Osteoblast (primary cell): ENCODE data around the gene VAMP8. TPM values are rescaled to one million over a fixed set of nuclear protein-coding genes. Genes with fewer than 3 reads are reported as not detected.

Source experiments
- DNase-seq: peaks from one replicate; pipeline ENCODE4 v3.0.0; 2011; ENCODE audit warnings: low spot score, mixed read lengths; ENCODE audit not compliant: insufficient read length; ENCODE audit errors: missing footprints
- H2AFZ ChIP-seq: 2 replicates; pipeline ENCODE4 v1.6.0; 2011; ENCODE audit warnings: mild to moderate bottlenecking, low read length
- H3K27ac ChIP-seq: 2 replicates; pipeline ENCODE4 v1.5.1; 2011; ENCODE audit warnings: mild to moderate bottlenecking, low read depth, low read length, moderate library complexity
- H3K27me3 ChIP-seq: 2 replicates; pipeline ENCODE4 v1.6.0; 2012; ENCODE audit warnings: mild to moderate bottlenecking, control low read depth, inconsistent platforms, low read length, moderate library complexity; ENCODE audit not compliant: insufficient read depth
- H3K36me3 ChIP-seq: 2 replicates; pipeline ENCODE4 v1.5.1; 2011; ENCODE audit warnings: mild to moderate bottlenecking, low read length, control low read depth, moderate library complexity; ENCODE audit not compliant: insufficient read depth
- H3K4me1 ChIP-seq: 2 replicates; pipeline ENCODE4 v1.5.1; 2011; ENCODE audit warnings: mild to moderate bottlenecking, low read length, control low read depth, moderate library complexity; ENCODE audit not compliant: insufficient read depth
- H3K4me2 ChIP-seq: 2 replicates; pipeline ENCODE4 v1.6.0; 2011; ENCODE audit warnings: mild to moderate bottlenecking, low read length; ENCODE audit not compliant: insufficient read depth
- H3K4me3 ChIP-seq: fragments of 200-600 bp; sonication (generic); 3 replicates; pipeline ENCODE4 v1.5.1; 2012; ENCODE audit warnings: mild to moderate bottlenecking, low read length, inconsistent platforms; ENCODE audit not compliant: insufficient read depth
- H3K79me2 ChIP-seq: 2 replicates; pipeline ENCODE4 v1.6.0; 2012; ENCODE audit warnings: mild to moderate bottlenecking, low read length, control low read depth, inconsistent platforms; ENCODE audit not compliant: insufficient read depth
- H3K9me3 ChIP-seq: 2 replicates; pipeline ENCODE4 v1.5.1; 2011; ENCODE audit warnings: low read depth, low read length, control low read depth
- H4K20me1 ChIP-seq: 2 replicates; pipeline ENCODE4 v1.6.0; 2012; ENCODE audit warnings: mild to moderate bottlenecking, low read length, control low read depth; ENCODE audit not compliant: insufficient read depth
- total RNA-seq: library from RNA; depleted of rRNA; stranded (reverse); fragments of >200 nt; gene quantifications from 2 replicates; pipeline ENCODE4 v1.2.3, GENCODE V29; 2012
- TF ChIP-seq, protein P1 (sequence below): IDR thresholded peaks from 2 replicates; pipeline ENCODE4 v1.5.1; 2011; ENCODE audit warnings: mild to moderate bottlenecking, low read depth, low read length, moderate library complexity; ENCODE audit errors: extremely low read depth

The VAMP8 gene
- total RNA-seq, 1 donor = 2.5 TPM

DNA sequence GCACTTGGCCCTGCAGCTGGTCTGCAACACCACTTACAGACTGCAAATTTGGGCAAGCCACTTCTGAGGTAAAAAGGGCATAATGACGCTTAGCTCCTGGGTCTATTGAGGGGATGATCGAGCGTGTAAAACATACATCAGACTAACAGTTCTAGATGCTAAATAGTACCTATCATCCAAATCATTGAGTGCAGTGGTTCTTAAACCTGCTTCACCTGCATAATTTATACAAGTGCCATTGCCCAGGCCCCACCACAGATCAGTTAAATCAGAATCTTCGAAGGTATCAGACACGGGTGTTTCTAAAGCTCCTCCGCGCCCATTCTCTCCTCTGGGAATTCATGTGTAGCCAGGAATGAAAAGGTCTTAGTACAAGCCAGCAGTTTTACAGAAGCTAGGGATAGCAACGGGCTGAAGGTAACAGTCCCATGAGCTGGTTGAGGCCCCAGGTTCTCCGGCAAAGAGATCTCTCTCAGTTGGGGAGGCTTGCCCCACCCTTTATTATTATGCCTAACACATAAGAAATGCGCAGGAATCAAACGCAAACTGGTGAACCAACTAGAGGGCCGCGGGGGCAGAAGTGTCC, 17.4 kb downstream of the VAMP8 start:
- peak overlapping the region; percentile 82 for H3K4me3 ChIP-seq
- no peaks in the 10 kb centered on the region for H3K9me3 ChIP-seq
- H2AFZ ChIP-seq = peak overlapping the region; percentile 79
- H3K4me2 ChIP-seq = peak overlapping the region; percentile 95
- H4K20me1 ChIP-seq = peaks cover 16% of the 10 kb centered on the region
- no peak for DNase-seq
- H3K4me1 ChIP-seq = peaks cover 40% of the 10 kb centered on the region
- peak overlapping the region; percentile 78 for H3K27ac ChIP-seq
- H3K36me3 ChIP-seq = peaks cover 29% of the 10 kb centered on the region
- peaks cover 53% of the 10 kb centered on the region for H3K79me2 ChIP-seq
- TF ChIP-seq, protein P1, sequence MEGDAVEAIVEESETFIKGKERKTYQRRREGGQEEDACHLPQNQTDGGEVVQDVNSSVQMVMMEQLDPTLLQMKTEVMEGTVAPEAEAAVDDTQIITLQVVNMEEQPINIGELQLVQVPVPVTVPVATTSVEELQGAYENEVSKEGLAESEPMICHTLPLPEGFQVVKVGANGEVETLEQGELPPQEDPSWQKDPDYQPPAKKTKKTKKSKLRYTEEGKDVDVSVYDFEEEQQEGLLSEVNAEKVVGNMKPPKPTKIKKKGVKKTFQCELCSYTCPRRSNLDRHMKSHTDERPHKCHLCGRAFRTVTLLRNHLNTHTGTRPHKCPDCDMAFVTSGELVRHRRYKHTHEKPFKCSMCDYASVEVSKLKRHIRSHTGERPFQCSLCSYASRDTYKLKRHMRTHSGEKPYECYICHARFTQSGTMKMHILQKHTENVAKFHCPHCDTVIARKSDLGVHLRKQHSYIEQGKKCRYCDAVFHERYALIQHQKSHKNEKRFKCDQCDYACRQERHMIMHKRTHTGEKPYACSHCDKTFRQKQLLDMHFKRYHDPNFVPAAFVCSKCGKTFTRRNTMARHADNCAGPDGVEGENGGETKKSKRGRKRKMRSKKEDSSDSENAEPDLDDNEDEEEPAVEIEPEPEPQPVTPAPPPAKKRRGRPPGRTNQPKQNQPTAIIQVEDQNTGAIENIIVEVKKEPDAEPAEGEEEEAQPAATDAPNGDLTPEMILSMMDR = no peak
- H3K27me3 ChIP-seq = no peaks in the 10 kb centered on the region

DNA sequence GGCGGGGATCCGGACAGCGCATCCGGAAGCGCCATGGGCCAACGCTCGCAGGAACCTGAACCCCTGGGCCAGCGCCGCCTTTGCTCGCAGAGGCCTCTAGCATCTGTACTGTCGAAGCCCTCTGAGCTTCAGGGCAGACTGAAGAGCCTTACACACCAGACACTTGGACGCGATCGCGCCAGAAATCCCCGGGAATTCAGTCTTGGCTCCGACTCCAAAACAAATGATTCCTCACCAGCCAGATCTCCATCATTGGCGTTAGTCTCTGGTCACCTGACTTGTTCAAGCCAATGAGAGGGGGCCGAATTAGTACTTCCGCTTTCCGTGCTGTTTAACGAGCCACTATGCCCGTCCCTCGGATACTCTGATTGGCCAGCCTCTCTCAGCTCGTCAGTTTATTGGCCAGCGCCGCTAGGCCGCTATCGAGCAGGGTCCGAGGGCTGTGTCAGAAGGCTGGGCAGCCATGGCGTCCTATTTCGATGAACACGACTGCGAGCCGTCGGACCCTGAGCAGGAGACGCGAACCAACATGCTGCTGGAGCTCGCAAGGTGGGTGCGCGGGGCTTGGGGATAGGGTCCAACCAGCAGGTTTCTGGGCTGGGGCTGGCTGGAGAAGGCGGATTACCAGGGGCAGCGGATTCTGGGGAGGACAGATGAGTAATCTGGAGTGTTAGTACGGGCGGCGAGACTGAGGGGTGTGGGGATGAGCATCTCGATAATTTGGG, 18.1 kb downstream of the VAMP8 start, which contains the start of gene RNF181:
Gene RNF181, plus strand, starts transcription at position 445 of the 725 bp plus-strand sequence. Its CDS starts 19 bp downstream, at position 464.
- Histone ChIP-seq H3K36me3 (peaks cover 29% of the 10 kb centered on the region), H3K27me3 (no peaks in the 10 kb centered on the region), H4K20me1 (peaks cover 12% of the 10 kb centered on the region), H3K27ac (peak within 1 kb of the TSS; percentile 78), H3K4me3 (peak within 1 kb of the TSS; percentile 82), H3K9me3 (no peaks in the 10 kb centered on the region), H3K4me1 (peaks cover 34% of the 10 kb centered on the region), H3K4me2 (peak within 1 kb of the TSS; percentile 95), H3K79me2 (peaks cover 53% of the 10 kb centered on the region), H2AFZ (peak within 1 kb of the TSS; percentile 79)
- DNase-seq = peak; percentile 99
- TF ChIP-seq, protein P1 = no peak

DNA sequence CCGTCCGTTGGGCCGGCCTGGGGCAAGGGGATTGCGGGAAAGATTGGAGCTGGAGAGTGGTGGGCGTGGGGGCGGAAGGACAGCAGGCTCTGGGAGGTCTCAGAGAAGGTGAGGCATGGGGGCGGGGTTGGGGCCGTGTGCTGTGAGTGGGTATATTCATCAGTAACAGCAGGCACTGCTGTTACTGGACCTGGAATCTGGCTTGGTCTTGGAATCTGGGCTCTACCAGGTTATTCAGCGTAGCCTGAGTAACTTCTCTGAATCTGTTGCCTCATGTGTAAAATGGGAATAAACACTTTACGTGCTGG, 18.6 kb downstream of the VAMP8 start:
- Histone ChIP-seq H3K4me2 (peak overlapping the region; percentile 95), H3K27me3 (no peaks in the 10 kb centered on the region), H3K4me1 (peaks cover 29% of the 10 kb centered on the region), H3K27ac (peak overlapping the region; percentile 78), H3K36me3 (peaks cover 29% of the 10 kb centered on the region), H4K20me1 (peaks cover 12% of the 10 kb centered on the region), H3K9me3 (no peaks in the 10 kb centered on the region), H3K79me2 (peaks cover 53% of the 10 kb centered on the region), H2AFZ (peak overlapping the region; percentile 79), H3K4me3 (peak overlapping the region; percentile 82)
- peak; percentile 95 for DNase-seq
- TF ChIP-seq, protein P1 = no peak

DNA sequence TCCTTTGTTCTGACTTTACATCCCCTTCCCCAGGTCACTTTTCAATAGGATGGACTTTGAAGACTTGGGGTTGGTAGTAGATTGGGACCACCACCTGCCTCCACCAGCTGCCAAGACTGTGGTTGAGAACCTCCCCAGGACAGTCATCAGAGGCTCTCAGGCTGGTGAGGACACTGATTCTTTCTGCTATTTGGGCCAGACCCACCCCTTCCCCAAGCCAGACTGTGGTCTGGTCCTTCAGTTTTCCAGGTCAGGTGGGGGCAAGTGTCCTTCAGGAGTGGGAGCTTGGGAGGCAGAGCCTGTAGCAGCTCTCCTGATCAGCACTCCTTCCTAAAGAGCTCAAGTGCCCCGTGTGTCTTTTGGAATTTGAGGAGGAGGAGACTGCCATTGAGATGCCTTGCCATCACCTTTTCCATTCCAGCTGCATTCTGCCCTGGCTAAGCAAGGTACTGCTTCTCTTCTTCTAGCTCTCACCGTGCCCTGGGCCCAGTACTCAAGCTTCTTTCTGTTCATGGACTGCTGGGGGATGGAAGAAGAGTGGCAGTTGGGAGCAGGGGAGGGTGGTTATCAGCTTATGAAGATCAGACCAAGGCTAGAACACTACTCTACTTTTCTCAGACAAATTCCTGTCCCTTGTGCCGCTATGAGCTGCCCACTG, 19.2 kb downstream of the VAMP8 start:
- peak overlapping the region; percentile 82 for H3K4me3 ChIP-seq
- peak overlapping the region; percentile 95 for H3K4me2 ChIP-seq
- no peaks in the 10 kb centered on the region for H3K27me3 ChIP-seq
- H4K20me1 ChIP-seq = peaks cover 14% of the 10 kb centered on the region
- peak; percentile 84 for DNase-seq
- TF ChIP-seq, protein P1 = no peak
- no peaks in the 10 kb centered on the region for H3K9me3 ChIP-seq
- peaks cover 29% of the 10 kb centered on the region for H3K4me1 ChIP-seq
- H2AFZ ChIP-seq = no peak overlapping the region
- H3K27ac ChIP-seq = peak overlapping the region; percentile 78
- H3K36me3 ChIP-seq = peaks cover 29% of the 10 kb centered on the region
- peaks cover 55% of the 10 kb centered on the region for H3K79me2 ChIP-seq
